PC-3 (cell line): ENCODE measurements around the gene LIMS2. TPM values are rescaled to one million over a fixed set of nuclear protein-coding genes. Genes with fewer than 3 reads are reported as not detected.

Experiments
- ATAC-seq: fragments of 200-7000 bp; cut with Tn5 transposase; 2 replicates; pipeline ENCODE4 v1.9.1; 2020; ENCODE audit warnings: mild to moderate bottlenecking, moderate library complexity
- BruUV-seq: library from RNA; stranded (reverse); fragments of 400-500 nt; replicated peaks from 2 replicates; lab custom pipeline; 2021; lab: Mats Ljungman, UMichigan
- CTCF ChIA-PET: fragments of 300-600 bp; sonication (Branson Sonifier 250); formaldehyde crosslinking; loops from one replicate; lab custom pipeline; 2022; ENCODE audit warnings: antibody characterized with exemption; lab: Charles Lee
- POLR2A ChIA-PET: fragments of 300-600 bp; sonication (Branson Sonifier 250); formaldehyde crosslinking; loops from one replicate; lab custom pipeline; 2022; ENCODE audit warnings: antibody characterized with exemption; ENCODE audit not compliant: unreplicated experiment; lab: Charles Lee
- DNase-seq: peaks from one replicate; pipeline ENCODE4 v3.0.0-alpha.2; 2015
- H2AFZ ChIP-seq: fragments of 300-600 bp; sonication (generic); 2 replicates; pipeline ENCODE4 v1.6.0; 2016; ENCODE audit warnings: antibody characterized with exemption, low read length
- H3F3A ChIP-seq: fragments of 300-600 bp; sonication (generic); one replicate; pipeline ENCODE4 v1.6.0; 2017; ENCODE audit warnings: antibody characterized with exemption, low read length, control low read depth, mild to moderate bottlenecking; ENCODE audit not compliant: unreplicated experiment
- H3K27ac ChIP-seq: fragments of 300-600 bp; sonication (generic); 2 replicates; pipeline ENCODE4 v1.5.1; 2016; ENCODE audit warnings: mild to moderate bottlenecking, low read length
- H3K27me3 ChIP-seq: fragments of 300-600 bp; sonication (generic); 2 replicates; pipeline ENCODE4 v1.6.1; 2016; ENCODE audit warnings: low read length, mixed read lengths
- H3K36me3 ChIP-seq: fragments of 300-600 bp; sonication (generic); 2 replicates; pipeline ENCODE4 v1.6.1; 2016; ENCODE audit warnings: low read depth, mixed run types, low read length, mixed read lengths
- H3K4me1 ChIP-seq: fragments of 300-600 bp; sonication (generic); 2 replicates; pipeline ENCODE4 v1.5.1; 2016; ENCODE audit warnings: low read length; ENCODE audit not compliant: insufficient read depth
- H3K4me2 ChIP-seq: fragments of 300-600 bp; sonication (generic); 2 replicates; pipeline ENCODE4 v1.6.0; 2016; ENCODE audit warnings: low read length
- H3K4me3 ChIP-seq: fragments of 300-600 bp; sonication (generic); 2 replicates; pipeline ENCODE4 v1.5.1; 2016; ENCODE audit warnings: mild to moderate bottlenecking, low read length, mixed read lengths
- H3K79me2 ChIP-seq: fragments of 300-600 bp; sonication (generic); 2 replicates; pipeline ENCODE4 v1.6.1; 2017; ENCODE audit warnings: low read length, mixed read lengths
- H3K9ac ChIP-seq: fragments of 300-600 bp; sonication (generic); 2 replicates; pipeline ENCODE4 v1.6.0; 2016; ENCODE audit warnings: mild to moderate bottlenecking, low read length
- H3K9me2 ChIP-seq: fragments of 300-600 bp; sonication (generic); replicated peaks from 2 replicates; pipeline ENCODE4 v1.6.1; 2016; ENCODE audit warnings: mixed run types, low read length, mixed read lengths
- H3K9me3 ChIP-seq: fragments of 300-600 bp; sonication (generic); 2 replicates; pipeline ENCODE4 v1.6.1; 2016; ENCODE audit warnings: low read length, mixed read lengths
- H4K20me1 ChIP-seq: fragments of 300-600 bp; sonication (generic); 2 replicates; pipeline ENCODE4 v1.6.1; 2016; ENCODE audit warnings: low read length, mixed read lengths
- CTCF ChIP-seq: fragments of 300-600 bp; sonication (generic); conservative IDR thresholded peaks from 2 replicates; pipeline ENCODE4 v1.5.1; 2017; ENCODE audit warnings: antibody characterized with exemption, low read depth, mild to moderate bottlenecking, low read length
- EZH2 ChIP-seq: fragments of 300-600 bp; sonication (generic); IDR thresholded peaks from one replicate; pipeline ENCODE4 v1.6.1; 2017; ENCODE audit warnings: antibody characterized with exemption, mild to moderate bottlenecking, low read length; ENCODE audit not compliant: unreplicated experiment
- EZH2phosphoT487 ChIP-seq: fragments of 300-600 bp; sonication (generic); IDR thresholded peaks from 2 replicates; pipeline ENCODE4 v1.6.1; 2018; ENCODE audit warnings: mild to moderate bottlenecking, antibody characterized with exemption, low read length, borderline replicate concordance
- intact Hi-C: fragments of 100-400 bp; cut with micrococcal nuclease; formaldehyde crosslinking; loops from 2 replicates; pipeline ENCODE4 v1.9.0; 2023
- total RNA-seq: library from RNA; depleted of rRNA; stranded (reverse); fragments of >200 nt; gene quantifications from 2 replicates; pipeline ENCODE4 v1.2.3, GENCODE V29; 2014

Gene LIMS2
- total RNA-seq, 1 experiment from 2014 or later = 5.0 TPM

DNA sequence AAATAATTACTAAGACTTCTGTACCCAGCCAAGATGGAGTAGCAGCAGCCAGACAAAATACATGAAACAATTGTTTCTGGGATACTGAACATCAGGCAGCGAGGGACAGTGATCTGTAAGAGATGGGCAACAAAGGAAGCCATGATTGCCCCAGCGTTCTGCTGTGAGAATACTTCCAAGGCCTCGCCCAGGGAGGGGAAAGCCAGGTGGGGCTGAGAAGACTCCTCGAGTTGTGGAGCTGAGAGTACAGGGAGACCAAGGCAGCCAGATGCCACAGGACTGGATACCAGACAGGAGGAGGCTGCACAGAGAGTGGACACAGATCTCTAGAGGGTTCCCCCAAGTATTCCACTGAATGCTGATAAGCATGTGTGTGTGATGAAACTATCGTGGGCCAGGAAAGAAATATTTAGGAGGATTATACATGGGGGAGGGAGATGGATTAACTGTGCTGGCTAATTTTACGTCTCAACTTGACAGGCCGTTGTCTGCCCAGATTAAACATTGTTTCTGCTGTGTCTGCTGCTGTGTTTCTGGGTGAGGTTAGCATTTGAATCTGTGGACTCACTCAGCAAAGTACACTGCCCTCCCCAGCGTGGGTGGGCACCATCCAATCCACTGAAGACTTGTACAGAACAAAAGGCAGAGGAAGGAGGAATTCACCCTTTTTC lies 10.2 kb upstream of the LIMS2 start:
- no peaks in the 10 kb centered on the region for H3K36me3 ChIP-seq
- no peaks in the 10 kb centered on the region for H3F3A ChIP-seq
- H3K27me3 ChIP-seq = no peaks in the 10 kb centered on the region
- H3K9me2 ChIP-seq = no peaks in the 10 kb centered on the region
- H4K20me1 ChIP-seq = no peaks in the 10 kb centered on the region
- POLR2A ChIA-PET = no interaction called here
- no peak overlapping the region for H3K4me3 ChIP-seq
- no peak overlapping the region for H3K27ac ChIP-seq
- no peak overlapping the region for H3K4me2 ChIP-seq
- 0 out of 2 replicates have a peak, but pooled peaks cover 8% of the 10 kb centered on the region for H3K9me3 ChIP-seq
- BruUV-seq = no TSS peak
- CTCF ChIA-PET = no interaction called here
- no peaks in the 10 kb centered on the region for H3K4me1 ChIP-seq
- TF ChIP-seq CTCF (no peak), EZH2phosphoT487 (no peak), EZH2 (no peak)
- H3K9ac ChIP-seq = no peak overlapping the region
- ATAC-seq (no peak), DNase-seq (no peak)
- no peak overlapping the region for H2AFZ ChIP-seq
- H3K79me2 ChIP-seq = no peaks in the 10 kb centered on the region
- intact Hi-C loops = no loop called here

GRCh38 chr2:127683757-127684156 lies 8.4 kb upstream of the LIMS2 start:
- Histone ChIP-seq H3K27me3 (no peaks in the 10 kb centered on the region), H3K36me3 (no peaks in the 10 kb centered on the region), H3K4me2 (no peak overlapping the region), H3F3A (no peaks in the 10 kb centered on the region), H3K79me2 (no peaks in the 10 kb centered on the region), H3K27ac (no peak overlapping the region), H3K9me2 (no peaks in the 10 kb centered on the region), H3K4me3 (no peak overlapping the region), H2AFZ (no peak overlapping the region), H3K9ac (no peak overlapping the region), H3K9me3 (0 out of 2 replicates have a peak, but pooled peaks cover 5% of the 10 kb centered on the region), H3K4me1 (no peaks in the 10 kb centered on the region), H4K20me1 (no peaks in the 10 kb centered on the region)
- no peak for DNase-seq
- TF ChIP-seq EZH2phosphoT487 (no peak), EZH2 (no peak), CTCF (no peak)
- POLR2A ChIA-PET = no interaction called here
- no peak for ATAC-seq
- no TSS peak for BruUV-seq
- CTCF ChIA-PET = no interaction called here
- intact Hi-C loops = no loop called here

GRCh38 chr2:127683056-127683455 lies 7.7 kb upstream of the LIMS2 start:
- H3K79me2 ChIP-seq = no peaks in the 10 kb centered on the region
- no peaks in the 10 kb centered on the region for H4K20me1 ChIP-seq
- H3F3A ChIP-seq = no peaks in the 10 kb centered on the region
- ATAC-seq = no peak
- no TSS peak for BruUV-seq
- no peak overlapping the region for H2AFZ ChIP-seq
- no peaks in the 10 kb centered on the region for H3K36me3 ChIP-seq
- ChIA-PET POLR2A (no interaction called here), CTCF (no interaction called here)
- H3K4me2 ChIP-seq = no peak overlapping the region
- no peaks in the 10 kb centered on the region for H3K4me1 ChIP-seq
- no peak overlapping the region for H3K27ac ChIP-seq
- no peak for DNase-seq
- H3K27me3 ChIP-seq = no peaks in the 10 kb centered on the region
- no peak overlapping the region for H3K4me3 ChIP-seq
- no peak for TF ChIP-seq EZH2phosphoT487
- no peak for TF ChIP-seq EZH2
- TF ChIP-seq CTCF = no peak
- H3K9me3 ChIP-seq = 0 out of 2 replicates have a peak, but pooled peaks cover under 1% of the 10 kb centered on the region
- intact Hi-C loops = no loop called here
- no peak overlapping the region for H3K9ac ChIP-seq
- H3K9me2 ChIP-seq = no peaks in the 10 kb centered on the region
